HG02678 (cell line): ENCODE data around the gene ZNF516.
"Not testable (repeated sequence)": the region's sequence is repeated elsewhere in the genome, so short reads cannot be mapped to it uniquely, and the experiment has no call there.

Experiments
- ATAC-seq: cut with Tn5 transposase; IDR thresholded peaks from one replicate; pipeline ENCODE4 v1.9.1; 2021; ENCODE audit warnings: mild to moderate bottlenecking, moderate library complexity; ENCODE audit not compliant: unreplicated experiment

ZNF516 gene

DNA sequence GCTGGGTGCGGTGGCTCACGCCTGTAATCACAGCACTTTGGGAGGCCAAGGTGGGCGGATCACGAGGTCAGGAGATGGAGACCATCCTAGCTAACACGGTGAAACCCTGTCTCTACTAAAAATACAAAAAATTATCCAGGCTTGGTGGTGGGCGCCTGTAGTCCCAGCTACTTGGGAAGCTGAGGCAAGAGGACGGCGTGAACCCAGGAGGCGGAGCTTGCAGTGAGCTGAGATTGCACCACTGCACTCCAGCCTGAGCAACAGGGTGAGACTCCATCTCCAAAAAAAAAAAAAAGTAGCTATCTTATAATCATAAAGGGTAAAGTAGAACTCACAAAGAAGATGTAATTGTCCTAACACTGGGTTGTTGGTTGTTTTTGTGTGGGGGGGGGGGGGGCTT is 21.5 kb downstream of the ZNF516 start:
- not testable (repeated sequence) for ATAC-seq

DNA sequence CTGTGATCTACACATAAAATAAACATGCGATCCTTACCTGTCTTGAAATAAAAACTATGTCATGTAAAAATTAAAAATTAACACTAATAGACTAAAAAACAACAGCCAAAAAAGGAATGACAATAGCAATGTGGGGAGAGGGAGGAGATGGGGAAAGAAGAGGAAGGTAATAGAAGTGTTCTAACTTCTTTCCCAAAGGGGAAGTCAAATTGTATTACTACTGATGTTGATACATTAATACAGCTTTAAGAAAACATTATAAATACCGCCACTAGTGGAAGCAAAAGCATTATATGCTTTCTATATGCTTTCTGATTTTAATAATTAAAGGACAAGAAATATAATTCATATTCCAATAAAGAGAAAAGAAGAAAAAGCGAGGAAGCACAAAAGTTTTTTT is 22.2 kb downstream of the ZNF516 start:
- no peak for ATAC-seq

DNA sequence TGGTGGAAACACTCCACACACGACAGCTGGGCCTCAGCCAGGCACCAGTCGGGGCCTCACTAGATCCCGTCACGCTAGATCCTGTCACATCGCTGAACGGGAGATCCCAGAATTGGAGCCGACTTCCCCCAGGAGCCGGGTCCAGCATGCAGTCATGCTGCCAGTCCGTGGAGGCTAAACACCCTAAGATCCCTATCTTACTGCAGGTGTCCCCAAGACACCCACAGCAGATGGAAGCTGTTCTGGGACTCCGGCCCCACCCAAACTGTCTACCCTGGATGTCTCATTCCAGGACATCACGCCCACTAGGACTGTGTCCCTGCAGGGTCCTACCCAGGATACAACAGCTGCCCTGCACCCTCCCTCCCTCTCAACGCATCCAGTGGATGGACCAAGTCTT is 23.4 kb downstream of the ZNF516 start:
- ATAC-seq, result no peak

DNA sequence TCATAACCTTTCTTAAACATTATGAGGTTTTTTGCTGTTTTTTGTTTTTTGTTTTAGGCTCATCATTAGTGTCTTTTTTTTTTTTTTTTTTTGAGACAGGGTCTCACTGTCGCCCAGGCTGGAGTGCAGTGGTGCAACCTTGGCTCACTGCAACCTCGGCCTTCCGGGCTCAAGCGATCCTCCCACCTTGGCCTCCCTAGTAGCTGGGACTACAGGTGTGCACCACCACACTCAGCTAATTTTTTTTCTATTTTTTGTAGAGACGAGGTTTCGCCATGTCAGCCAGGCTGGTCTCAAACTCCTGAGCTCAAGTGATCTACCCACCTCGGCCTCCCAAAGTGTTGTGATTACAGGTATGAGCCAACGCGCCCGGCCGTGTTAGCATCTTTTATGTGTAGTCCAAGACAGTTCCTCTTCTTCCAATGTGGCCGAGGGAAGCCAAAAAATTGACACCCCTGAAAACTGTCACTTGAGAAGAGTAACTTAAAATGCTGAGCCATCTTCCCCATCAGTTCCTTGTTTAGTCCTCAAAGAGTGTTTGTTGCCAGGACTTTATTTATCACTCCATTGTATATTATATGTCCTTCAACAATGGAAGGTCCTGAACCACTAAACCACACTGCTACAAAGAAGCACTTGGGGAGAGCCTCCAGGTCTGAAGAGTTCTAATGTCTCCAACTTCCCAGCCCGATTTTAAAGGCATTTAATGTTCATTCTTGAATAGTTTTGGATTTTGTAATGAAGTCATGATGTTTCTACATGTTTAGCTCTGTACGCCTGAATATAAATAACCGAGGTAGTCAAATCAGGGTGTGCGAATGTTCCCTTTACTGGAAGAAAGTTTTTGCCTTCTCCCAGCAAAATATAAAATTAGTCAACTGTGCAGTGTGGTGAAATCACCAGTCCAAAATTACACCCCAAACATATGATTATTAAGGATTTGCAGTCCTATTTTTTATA is 26.4 kb downstream of the ZNF516 start:
- ATAC-seq, result no peak

DNA sequence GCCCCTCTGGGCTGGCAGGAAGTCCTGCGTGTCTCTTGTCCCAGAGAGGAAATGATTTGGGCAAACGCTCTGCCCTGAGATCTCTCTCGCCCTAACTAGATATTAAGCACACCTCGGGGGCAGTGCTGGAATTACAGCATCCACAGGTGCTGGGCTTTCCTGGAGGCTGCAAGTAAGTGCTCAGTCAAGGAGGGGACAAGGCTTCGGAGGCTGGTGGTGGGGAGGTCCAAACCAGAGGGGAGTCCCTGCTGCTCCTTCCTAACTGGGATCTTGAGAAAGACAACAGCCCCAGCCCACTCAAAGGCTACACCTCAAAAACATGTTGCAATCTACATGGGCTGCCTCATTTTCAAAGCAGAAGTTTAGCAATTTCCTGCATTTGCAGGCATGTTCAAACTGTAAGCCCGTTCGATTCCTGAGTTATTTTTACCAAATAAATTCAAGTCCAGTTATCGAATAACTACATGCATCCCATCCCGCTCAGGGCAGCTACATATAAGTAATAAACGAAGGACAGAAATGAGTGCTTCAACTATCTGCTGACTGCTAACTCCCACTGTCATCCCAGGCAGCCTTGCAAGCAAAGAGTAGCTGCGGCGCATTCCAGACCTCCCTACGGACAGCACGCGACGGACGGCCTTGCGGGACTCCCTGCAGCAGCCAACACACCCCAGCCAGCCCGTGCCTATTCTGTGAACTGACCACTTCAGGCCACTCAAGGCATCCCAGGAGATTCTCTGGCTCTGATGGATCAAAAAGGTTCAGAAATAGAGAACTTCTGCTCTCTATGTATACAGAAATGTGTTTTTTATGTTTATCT is 27.5 kb downstream of the ZNF516 start:
- ATAC-seq, result peak; percentile 60

DNA sequence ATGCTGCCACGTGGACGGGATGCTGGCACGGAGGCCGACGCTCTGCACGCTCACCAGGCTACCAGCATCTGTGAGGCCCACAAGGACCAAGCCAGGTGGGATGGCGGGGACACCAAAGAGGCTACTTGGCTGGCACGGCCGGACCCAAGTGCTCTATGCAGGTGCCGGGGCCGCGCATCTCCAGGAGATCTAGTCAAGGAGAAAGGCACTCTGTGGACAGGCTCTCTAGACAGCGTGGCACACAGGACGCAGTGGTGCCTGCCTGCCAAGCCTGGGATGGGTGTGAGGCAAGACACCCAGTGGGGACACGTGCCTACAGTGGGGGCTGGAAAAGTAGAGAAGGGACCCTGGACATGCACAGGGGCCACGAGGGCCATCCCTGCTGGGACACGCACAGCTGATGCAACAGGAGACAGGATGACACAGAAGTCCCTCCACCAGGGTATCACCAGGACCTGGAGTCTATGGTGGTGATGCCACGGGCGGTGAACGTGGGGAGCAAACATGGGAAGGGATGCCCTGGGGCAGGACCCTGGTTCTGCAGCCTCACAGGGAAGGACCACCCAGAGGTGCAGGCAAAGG is 28.5 kb downstream of the ZNF516 start:
- no peak for ATAC-seq

DNA sequence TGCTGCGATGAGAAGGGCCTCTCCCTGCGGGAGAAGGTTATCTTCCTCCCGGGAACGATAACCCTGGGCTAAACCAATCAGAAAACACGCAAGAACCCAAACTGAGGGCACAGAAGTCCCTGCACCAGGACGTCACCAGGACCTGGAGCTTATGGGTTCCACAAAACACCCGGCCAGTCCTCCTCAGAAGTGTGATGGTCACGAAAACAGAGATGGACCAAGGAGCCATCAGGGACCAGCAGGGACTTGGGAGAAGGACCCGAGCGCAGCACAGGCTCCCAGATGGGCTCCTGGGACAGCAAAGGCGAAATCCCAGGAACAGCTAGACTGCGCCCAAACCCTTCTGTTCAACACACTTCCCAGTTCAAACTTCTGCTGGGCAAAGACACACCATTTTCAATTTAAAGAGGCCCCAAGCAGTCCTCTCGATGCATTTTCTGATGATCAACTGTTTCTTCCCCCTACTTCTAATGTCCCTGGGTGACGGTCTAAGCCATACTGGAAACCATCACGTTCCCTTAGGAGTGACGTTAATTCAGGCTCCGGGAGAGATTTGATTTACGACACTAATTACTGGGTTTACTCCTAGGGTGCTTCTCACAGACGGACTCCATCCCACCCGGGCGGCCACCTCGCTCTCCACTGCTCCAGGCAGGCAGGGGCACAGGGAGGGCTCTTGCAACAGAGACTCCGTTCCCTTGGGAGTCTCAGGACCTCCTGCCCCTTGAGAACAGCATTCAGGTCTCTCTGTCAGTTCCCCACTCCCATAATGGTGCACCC is 29.2 kb downstream of the ZNF516 start:
- no peak for ATAC-seq

DNA sequence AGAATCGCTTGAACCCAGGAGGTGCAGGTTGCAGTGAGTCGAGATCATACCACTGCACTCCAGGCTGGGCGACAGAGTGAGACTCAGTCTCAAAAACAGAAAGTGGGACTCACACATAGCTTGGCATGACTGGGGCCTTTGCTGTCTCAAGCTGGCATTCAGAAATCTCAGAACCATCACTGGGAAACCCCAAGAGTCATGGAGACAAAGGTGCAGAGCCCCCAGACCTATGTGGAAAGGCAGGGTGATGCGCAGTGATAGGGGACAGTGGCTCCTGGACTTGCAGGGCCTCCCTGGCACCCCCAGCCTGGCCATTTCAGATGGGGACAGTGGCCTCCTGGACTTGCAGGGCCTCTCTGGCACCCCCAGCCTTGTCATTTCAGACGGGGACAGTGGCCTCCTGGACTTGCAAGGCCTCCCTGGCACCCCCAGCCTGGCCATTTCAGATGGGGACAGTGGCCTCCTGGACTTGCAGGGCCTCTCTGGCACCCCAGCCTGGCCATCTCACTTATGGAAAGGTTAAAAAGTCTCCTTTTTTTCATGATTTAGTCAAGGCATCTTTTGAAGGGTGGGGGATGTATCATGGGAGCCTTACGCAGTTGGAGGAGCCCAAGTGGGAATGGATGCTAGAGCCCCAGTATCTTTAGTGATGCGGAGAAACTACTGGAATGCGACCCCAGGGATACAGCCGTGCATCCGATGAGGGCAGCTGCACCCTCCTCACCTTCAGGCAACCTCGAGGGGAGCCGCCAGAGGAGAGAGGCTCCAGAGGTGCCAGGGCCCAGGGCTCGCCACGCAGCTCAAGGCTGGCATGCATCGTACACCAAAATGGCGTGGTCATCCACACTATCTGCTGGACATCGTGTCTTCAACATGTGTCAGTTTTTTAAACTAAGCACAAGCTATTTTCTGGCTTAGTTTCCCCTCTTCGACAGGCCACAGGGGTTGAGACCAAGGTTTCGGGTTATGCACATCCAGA is 30.5 kb downstream of the ZNF516 start:
- no peak for ATAC-seq

DNA sequence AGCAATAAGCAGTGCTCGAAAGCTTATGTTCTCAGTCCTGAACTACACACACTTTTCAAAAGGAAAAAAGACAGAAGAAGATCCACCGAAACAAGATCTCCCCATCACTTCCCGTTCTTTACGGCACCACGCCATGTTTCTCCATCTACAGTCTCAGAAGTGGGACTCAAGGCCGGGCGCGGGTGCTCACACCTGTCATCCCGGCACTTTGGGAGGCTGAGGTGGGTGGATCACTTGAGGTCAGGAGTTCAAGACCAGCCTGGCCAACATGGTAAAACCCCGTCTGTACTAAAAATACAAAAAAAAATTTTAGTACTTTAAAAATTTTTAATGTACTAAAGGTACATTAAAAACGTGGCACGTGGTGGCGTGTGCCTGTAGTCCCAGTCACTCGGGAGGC is 31.2 kb downstream of the ZNF516 start:
- ATAC-seq, result no peak

DNA sequence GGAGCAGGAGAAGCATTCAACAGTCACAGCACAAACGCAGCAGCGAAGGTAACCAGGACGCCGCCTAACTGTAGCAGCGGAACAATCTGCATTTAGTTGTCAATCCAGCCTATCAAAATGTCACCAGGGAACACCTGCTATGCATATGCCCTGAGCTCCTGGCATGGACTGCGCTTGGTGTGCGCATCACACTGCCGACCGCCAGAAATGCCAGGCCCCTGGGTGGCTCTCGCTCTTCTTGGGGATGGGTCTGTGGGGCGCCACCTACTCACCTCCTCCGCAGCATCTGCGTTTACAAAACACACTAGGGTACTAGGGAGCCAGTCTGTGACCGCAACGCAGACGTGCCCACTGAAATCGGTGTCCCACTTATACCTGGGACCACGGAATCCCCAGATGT is 31.7 kb downstream of the ZNF516 start:
- ATAC-seq, result no peak

DNA sequence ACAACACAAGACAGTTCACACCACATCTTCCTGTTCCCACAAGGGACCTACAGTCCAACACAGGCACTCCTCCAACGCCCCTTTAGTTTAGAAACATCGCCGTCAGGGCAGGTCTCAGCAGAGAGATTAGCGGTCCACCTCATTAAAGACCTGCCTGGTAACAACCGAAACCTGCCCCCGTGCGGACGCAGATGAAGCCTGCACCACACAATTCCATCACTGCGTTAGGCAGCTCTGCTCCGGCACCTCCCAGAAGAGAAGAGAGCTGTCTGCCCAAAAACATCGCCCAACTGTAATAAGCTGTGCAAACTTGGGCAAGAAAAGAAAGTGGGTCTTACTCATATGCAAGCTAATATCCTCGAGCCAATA is 32.7 kb downstream of the ZNF516 start:
- no peak for ATAC-seq

DNA sequence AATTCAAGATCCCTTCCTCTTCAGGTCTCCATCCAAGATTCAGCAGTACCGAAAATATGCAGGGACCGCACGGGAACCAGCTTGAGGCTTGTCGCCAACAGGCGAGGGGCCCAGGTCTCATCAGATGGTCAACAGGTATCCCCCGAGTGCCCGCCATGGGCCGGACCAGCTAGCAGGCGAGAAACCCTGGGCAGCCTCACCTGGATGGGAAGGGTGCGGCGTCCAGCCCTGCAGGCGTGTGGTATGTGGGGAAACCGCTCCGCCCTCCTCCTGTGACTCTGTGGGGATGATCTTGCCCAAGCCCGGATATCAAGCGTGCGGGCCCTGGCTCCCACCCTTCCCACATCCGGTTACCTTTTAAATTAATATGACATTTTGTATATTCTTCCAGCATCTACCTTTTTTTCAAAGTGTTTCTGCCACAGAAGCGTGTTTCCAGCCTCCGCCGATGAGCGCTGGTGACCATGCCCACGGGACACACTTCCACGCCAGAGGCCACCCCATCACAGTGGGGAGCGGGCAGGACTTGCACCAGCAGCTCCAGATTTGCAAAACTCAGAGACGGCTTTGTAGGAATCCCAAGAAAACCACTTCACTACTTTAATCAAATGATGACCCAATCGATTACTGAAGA is 33.2 kb downstream of the ZNF516 start:
- no peak for ATAC-seq

DNA sequence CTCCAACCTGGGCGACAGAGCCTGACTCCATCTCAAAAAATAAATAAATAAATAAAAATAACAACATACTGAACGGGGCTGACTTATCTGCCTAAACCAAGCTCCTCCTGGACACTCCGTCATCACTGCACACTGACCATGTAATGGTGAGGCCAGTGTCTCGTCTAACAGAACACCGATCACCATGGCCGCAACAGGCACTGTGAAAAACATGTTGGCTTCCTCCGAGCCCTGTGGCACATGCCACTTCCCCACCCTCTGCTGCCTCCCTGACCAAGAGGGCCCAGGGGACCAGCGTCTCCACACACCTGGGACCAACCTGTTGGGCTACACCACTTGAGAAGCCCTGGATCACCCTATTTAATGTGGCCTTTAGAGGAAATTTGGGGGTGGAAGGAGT is 33.9 kb downstream of the ZNF516 start:
- no peak for ATAC-seq

DNA sequence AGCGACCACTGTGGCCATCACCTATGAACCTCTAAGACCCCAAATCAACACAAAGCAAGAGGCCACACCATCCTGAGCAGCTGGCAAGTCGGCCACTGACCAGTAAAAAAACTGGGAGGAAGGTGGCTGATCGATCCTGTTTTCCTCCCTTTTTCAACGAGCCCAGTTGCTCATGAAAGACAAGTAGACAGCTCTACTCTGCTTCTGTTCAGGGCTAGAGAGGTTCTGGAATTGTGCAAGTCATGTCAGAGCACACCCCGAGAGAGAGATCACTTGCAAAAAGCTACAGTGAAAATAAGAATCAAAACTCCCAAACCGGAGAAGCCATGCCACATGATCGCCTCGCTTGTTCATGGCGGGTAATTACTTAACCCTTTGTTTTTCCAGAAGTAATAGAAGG is 34.6 kb downstream of the ZNF516 start:
- no peak for ATAC-seq

DNA sequence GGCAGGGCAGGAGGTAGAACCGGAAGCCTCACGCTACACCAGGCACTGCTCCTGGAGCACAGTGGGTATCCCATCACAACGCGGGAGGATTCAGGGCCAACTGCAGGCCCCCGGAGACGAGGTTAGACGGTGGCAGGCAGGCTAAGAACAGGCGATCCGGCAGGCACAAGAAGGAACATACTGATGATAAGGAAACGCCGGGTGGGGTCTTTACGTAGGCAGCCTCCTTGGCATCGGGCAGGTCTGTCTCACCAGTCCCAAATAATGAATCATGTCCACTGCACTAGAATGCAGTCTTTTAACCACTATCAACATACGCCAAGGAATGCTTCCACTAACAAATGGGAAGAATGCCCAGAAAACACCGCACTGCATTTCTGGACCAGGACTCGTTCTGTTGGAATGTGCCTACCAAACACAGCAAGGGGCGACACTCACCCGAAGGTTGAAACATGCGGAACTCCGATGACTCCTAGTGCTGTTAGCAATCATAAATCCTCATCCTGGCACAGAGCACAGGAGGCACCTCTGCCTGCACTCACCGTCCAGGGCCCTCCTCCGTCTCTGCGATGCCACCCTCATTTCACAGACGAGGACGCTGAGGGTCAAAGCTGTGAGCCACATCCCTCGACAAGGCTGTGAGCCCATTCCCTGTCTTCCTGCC is 35.2 kb downstream of the ZNF516 start:
- no peak for ATAC-seq

DNA sequence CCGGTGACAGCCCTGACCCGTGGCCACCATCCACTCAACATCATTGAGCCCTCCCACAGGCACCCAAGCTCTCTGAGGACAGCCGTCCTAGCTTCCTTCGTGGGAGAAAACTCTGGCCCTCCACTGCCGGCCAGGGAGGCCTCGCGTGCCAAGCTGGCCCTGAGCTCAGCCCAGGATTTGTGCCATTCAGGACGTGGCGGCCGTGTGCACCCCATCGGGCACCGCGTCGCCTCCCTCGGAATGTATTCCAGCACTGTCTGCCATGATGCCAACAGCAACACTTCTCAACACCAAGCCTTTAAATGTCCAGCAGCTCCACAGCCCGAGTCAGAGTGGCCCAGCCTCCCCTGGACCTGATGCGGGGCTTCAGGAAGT is 35.7 kb downstream of the ZNF516 start:
- no peak for ATAC-seq

DNA sequence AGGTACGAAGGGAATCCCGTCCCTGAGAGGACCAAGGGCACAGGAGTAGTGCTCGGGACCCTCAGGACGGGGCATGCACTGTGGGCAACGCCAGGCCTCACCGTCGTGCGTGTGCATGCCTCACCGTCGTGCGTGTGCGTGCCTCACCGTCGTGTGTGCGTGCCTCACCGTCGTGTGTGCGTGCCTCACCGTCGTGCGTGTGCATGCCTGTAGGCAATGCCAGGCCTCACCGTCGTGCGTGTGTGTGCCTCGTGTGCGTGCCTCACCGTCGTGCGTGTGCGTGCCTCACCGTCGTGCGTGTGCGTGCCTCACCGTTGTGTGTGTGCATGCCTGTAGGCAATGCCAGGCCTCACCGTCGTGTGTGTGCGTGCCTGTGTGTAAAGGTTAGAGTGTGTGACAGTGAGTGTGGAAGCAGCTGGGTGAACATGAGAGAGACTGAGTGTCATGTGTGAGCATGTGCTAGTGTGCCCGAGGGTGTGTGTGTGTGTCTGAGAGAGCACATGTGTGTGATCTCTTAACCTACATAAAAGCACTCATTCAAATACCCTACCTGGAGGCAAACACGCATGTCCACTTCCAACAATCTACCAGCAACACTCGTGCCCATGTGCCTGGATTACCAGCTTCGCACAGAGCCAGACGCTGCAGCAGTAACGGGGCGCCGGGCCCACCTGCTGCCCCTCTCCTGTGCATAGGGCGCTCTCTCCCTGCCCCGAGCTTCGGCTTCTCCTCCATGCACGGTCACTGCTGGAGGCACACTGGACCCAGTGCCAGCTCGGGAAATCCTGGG is 36.3 kb downstream of the ZNF516 start:
- no peak for ATAC-seq

DNA sequence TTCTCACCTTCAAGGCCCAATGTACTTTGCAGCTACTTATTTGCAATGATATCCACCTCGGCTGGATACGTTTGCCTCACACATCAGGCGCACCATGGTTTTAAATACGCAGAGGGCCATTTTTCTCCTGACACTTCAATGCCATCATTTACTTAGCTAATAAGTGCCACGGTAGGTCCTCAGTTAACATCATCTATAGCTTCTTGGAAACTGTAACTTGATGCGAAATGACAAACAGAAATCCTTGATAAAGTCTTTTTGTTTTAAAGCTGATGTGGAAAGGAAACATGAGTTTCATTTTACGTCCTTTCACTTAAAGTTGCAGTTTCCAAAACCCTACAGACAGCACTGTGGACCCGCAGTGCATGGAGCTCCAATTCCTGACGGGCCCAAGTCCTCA is 37.1 kb downstream of the ZNF516 start:
- ATAC-seq, result no peak
